Skeletal muscle satellite cell (primary cell): Measurements from ENCODE around the gene KLHL5.

Experiments used
- H3K27me3 ChIP-seq: 2 replicates; pipeline ENCODE4 v1.7.0; 2013; ENCODE audit warnings: low read length; ENCODE audit not compliant: control insufficient read depth, insufficient read depth
- H3K36me3 ChIP-seq: 2 replicates; pipeline ENCODE4 v1.7.0; 2013; ENCODE audit warnings: mild to moderate bottlenecking, control low read depth, low read length; ENCODE audit not compliant: insufficient read depth
- H3K4me1 ChIP-seq: 2 replicates; pipeline ENCODE4 v1.7.0; 2013; ENCODE audit warnings: low read length; ENCODE audit not compliant: control insufficient read depth, insufficient read depth
- H3K4me2 ChIP-seq: 2 replicates; pipeline ENCODE4 v1.7.0; 2013; ENCODE audit warnings: mild to moderate bottlenecking, low read length
- H3K4me3 ChIP-seq: 2 replicates; pipeline ENCODE4 v1.7.0; 2013; ENCODE audit warnings: low read length
- H3K9ac ChIP-seq: 2 replicates; pipeline ENCODE4 v1.7.0; 2013; ENCODE audit warnings: mild to moderate bottlenecking, low read depth, low read length, moderate library complexity
- H3K9me3 ChIP-seq: replicated peaks from 2 replicates; pipeline ENCODE4 v1.7.0; 2013; ENCODE audit warnings: mild to moderate bottlenecking, control low read depth, low read length

KLHL5 gene

GRCh38 chr4:39063430-39063829 is 1.4 kb downstream of the KLHL5 start:
- no peak overlapping the region for H3K4me2 ChIP-seq
- H3K36me3 ChIP-seq, result no peaks in the 10 kb centered on the region
- no peak overlapping the region for H3K9ac ChIP-seq
- no peaks in the 10 kb centered on the region for H3K4me1 ChIP-seq
- H3K4me3 ChIP-seq, result no peak overlapping the region
- H3K27me3 ChIP-seq, result no peaks in the 10 kb centered on the region
- no peaks in the 10 kb centered on the region for H3K9me3 ChIP-seq

- Histone ChIP-seq H3K9me3 (no peaks in the 10 kb centered on the region), H3K9ac (no peak overlapping the region), H3K27me3 (no peaks in the 10 kb centered on the region), H3K4me1 (no peaks in the 10 kb centered on the region), H3K4me2 (no peak overlapping the region), H3K4me3 (no peak overlapping the region), H3K36me3 (no peaks in the 10 kb centered on the region)
These were observed 4.3 kb downstream of the KLHL5 start for GRCh38 chr4:39066371-39066770.

GRCh38 chr4:39067031-39067430 is 5.0 kb downstream of the KLHL5 start:
- Histone ChIP-seq H3K36me3 (no peaks in the 10 kb centered on the region), H3K9me3 (no peaks in the 10 kb centered on the region)

GRCh38 chr4:39067451-39067850 is 5.4 kb downstream of the KLHL5 start:
- Histone ChIP-seq H3K9me3 (no peaks in the 10 kb centered on the region), H3K4me1 (no peaks in the 10 kb centered on the region), H3K4me3 (no peak overlapping the region), H3K27me3 (no peaks in the 10 kb centered on the region), H3K36me3 (no peaks in the 10 kb centered on the region), H3K4me2 (no peak overlapping the region), H3K9ac (no peak overlapping the region)

More at GRCh38 chr4:39067031-39067430, 5.0 kb downstream of the KLHL5 start:
- Histone ChIP-seq H3K9ac (no peak overlapping the region), H3K4me1 (no peaks in the 10 kb centered on the region), H3K4me3 (no peak overlapping the region), H3K4me2 (no peak overlapping the region), H3K27me3 (no peaks in the 10 kb centered on the region)

GRCh38 chr4:39068907-39069306 is 6.9 kb downstream of the KLHL5 start:
- H3K36me3 ChIP-seq, result no peaks in the 10 kb centered on the region
- no peaks in the 10 kb centered on the region for H3K9me3 ChIP-seq
- no peaks in the 10 kb centered on the region for H3K27me3 ChIP-seq
- no peak overlapping the region for H3K4me3 ChIP-seq
- no peak overlapping the region for H3K4me2 ChIP-seq
- H3K4me1 ChIP-seq, result no peaks in the 10 kb centered on the region
- no peak overlapping the region for H3K9ac ChIP-seq

- Histone ChIP-seq H3K9ac (no peak overlapping the region), H3K27me3 (no peaks in the 10 kb centered on the region), H3K36me3 (peaks cover 12% of the 10 kb centered on the region), H3K4me3 (no peak overlapping the region), H3K4me2 (no peak overlapping the region), H3K9me3 (no peaks in the 10 kb centered on the region), H3K4me1 (peaks cover 11% of the 10 kb centered on the region)
These were observed 16.8 kb downstream of the KLHL5 start for GRCh38 chr4:39078829-39079228.

GRCh38 chr4:39083164-39083563 is 21.1 kb downstream of the KLHL5 start:
- H3K9ac ChIP-seq, result no peak overlapping the region
- peak overlapping the region; percentile 29 for H3K4me2 ChIP-seq
- peaks cover 27% of the 10 kb centered on the region for H3K4me1 ChIP-seq
- H3K27me3 ChIP-seq, result no peaks in the 10 kb centered on the region
- peaks cover 15% of the 10 kb centered on the region for H3K36me3 ChIP-seq
- no peaks in the 10 kb centered on the region for H3K9me3 ChIP-seq
- no peak overlapping the region for H3K4me3 ChIP-seq

- H3K27me3 ChIP-seq, result no peaks in the 10 kb centered on the region
- no peak overlapping the region for H3K4me3 ChIP-seq
- peaks cover 18% of the 10 kb centered on the region for H3K36me3 ChIP-seq
- H3K9ac ChIP-seq, result no peak overlapping the region
- peak overlapping the region; percentile 40 for H3K4me2 ChIP-seq
- H3K4me1 ChIP-seq, result peaks cover 27% of the 10 kb centered on the region
- no peaks in the 10 kb centered on the region for H3K9me3 ChIP-seq
These were observed 23.9 kb downstream of the KLHL5 start for GRCh38 chr4:39085891-39086290.

GRCh38 chr4:39096847-39097246 is 34.8 kb downstream of the KLHL5 start:
- Histone ChIP-seq H3K27me3 (no peaks in the 10 kb centered on the region), H3K4me3 (no peak overlapping the region), H3K4me1 (no peaks in the 10 kb centered on the region), H3K9me3 (no peaks in the 10 kb centered on the region), H3K4me2 (no peak overlapping the region), H3K36me3 (no peaks in the 10 kb centered on the region), H3K9ac (no peak overlapping the region)

GRCh38 chr4:39097290-39097689 is 35.3 kb downstream of the KLHL5 start:
- Histone ChIP-seq H3K9ac (no peak overlapping the region), H3K4me1 (no peaks in the 10 kb centered on the region), H3K4me2 (no peak overlapping the region), H3K4me3 (no peak overlapping the region), H3K27me3 (no peaks in the 10 kb centered on the region), H3K9me3 (no peaks in the 10 kb centered on the region), H3K36me3 (no peaks in the 10 kb centered on the region)

GRCh38 chr4:39102297-39102696 is 40.3 kb downstream of the KLHL5 start:
- peaks cover 12% of the 10 kb centered on the region for H3K36me3 ChIP-seq
- no peaks in the 10 kb centered on the region for H3K9me3 ChIP-seq
- H3K4me3 ChIP-seq, result no peak overlapping the region
- no peaks in the 10 kb centered on the region for H3K27me3 ChIP-seq
- no peaks in the 10 kb centered on the region for H3K4me1 ChIP-seq
- H3K4me2 ChIP-seq, result no peak overlapping the region
- no peak overlapping the region for H3K9ac ChIP-seq

- Histone ChIP-seq H3K4me1 (no peaks in the 10 kb centered on the region), H3K9ac (no peak overlapping the region), H3K4me3 (no peak overlapping the region), H3K36me3 (peaks cover 15% of the 10 kb centered on the region), H3K4me2 (no peak overlapping the region), H3K9me3 (no peaks in the 10 kb centered on the region), H3K27me3 (no peaks in the 10 kb centered on the region)
These were observed 41.3 kb downstream of the KLHL5 start for GRCh38 chr4:39103291-39103690.
